Tibial nerve (tissue), 4 donors: ENCODE measurements around the gene CAMK1D. TPM values are rescaled to one million over a fixed set of nuclear protein-coding genes. Genes with fewer than 3 reads are reported as not detected.
A peak's percentile ranks its signal among the peaks of the same experiment; 100 is the strongest.
"Not testable (repeated sequence)": the region's sequence is repeated elsewhere in the genome, so short reads cannot be mapped to it uniquely, and the experiment has no call there.

Experiments
- DNase-seq, 2 donors: peaks; one replicate each; pipeline ENCODE4 v3.0.0-alpha.2; 2019; ENCODE audit warnings: low spot score in 2 of 2
- H3K27ac ChIP-seq, 4 donors: fragments of 200-600 bp; sonication (generic) in 3 of 4; one replicate each; pipeline ENCODE4 v1.5.1; 2017 to 2019; ENCODE audit warnings: mild to moderate bottlenecking in 1 of 4
- H3K27me3 ChIP-seq, 2 donors: fragments of 200-600 bp; sonication (generic) in 1 of 2; one replicate each; pipeline versions ENCODE4 v1.5.1 to v1.6.0; 2017 to 2019
- H3K36me3 ChIP-seq, 3 donors: fragments of 200-600 bp; sonication (generic); one replicate each; pipeline ENCODE4 v1.5.1; 2018 to 2019
- H3K4me1 ChIP-seq, 4 donors: fragments of 200-600 bp; sonication (generic) in 3 of 4; one replicate each; pipeline ENCODE4 v1.5.1; 2017 to 2019
- H3K4me3 ChIP-seq, 4 donors: fragments of 200-600 bp; sonication (generic) in 3 of 4; one replicate each; pipeline ENCODE4 v1.5.1; 2017 to 2019; ENCODE audit warnings: mild to moderate bottlenecking in 1 of 4, moderate library complexity in 1 of 4
- H3K9me3 ChIP-seq, 4 donors: fragments of 200-600 bp; sonication (generic) in 3 of 4; one replicate each; pipeline ENCODE4 v1.5.1; 2017 to 2019
- EP300 ChIP-seq, 2 donors: sonication (generic); formaldehyde crosslinking; IDR thresholded peaks; one replicate each; pipeline ENCODE4 v1.6.1; 2017; ENCODE audit warnings: antibody characterized with exemption in 2 of 2, mild to moderate bottlenecking in 1 of 2
- POLR2A ChIP-seq, 2 donors: fragments of 450-650 bp; IDR thresholded peaks; one replicate each; pipeline ENCODE4 v1.6.1; 2017; ENCODE audit warnings: antibody characterized with exemption in 2 of 2, mild to moderate bottlenecking in 2 of 2, moderate library complexity in 2 of 2
- WGBS, 2 donors: methylation state at CpG; one replicate each; pipeline ENCODE4 v1.1.5; 2018; 5-methylcytosine and 5-hydroxymethylcytosine counted together
- total RNA-seq, 4 donors: library from RNA; depleted of rRNA; stranded (reverse); fragments of >200 nt; gene quantifications; one replicate each; pipeline ENCODE4 v1.1.0, GENCODE V29; 2016
- TF ChIP-seq, protein P1 (sequence below), 5 experiments: fragments of 200-600 bp in 3 of 5; fragments of 450-650 bp in 2 of 5; sonication (generic) in 3 of 5; IDR thresholded peaks; one replicate each; pipeline ENCODE4 v1.5.1; 2016 to 2019; ENCODE audit warnings: antibody characterized with exemption in 5 of 5, mild to moderate bottlenecking in 3 of 5, moderate library complexity in 2 of 5

The CAMK1D gene
- total RNA-seq, 4 donors from 2014 or later = 6.9 to 20.5 (median 17.2) TPM

DNA sequence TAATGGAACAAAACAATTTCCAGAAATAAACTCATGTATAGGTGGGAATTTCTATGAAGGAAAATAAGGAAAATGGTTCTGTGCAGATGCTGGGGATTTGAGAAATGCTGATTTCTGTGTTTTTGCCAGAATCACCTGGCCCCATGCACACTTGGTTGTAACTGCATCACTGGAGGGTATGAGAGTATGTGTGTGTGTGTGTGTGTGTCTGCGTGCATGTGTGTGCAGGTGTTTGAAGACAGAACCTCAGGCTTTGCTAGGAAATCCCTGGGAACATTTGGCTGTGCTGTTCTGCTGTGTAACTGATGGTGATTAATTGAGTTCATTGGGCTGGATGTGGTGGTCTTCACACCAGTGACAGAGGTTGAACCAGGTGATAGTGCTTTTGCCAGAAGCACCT, 141.6 kb downstream of the CAMK1D start:
- H3K4me1 ChIP-seq = peaks cover 0 to 2% (median 0%) of the 10 kb centered on the region in 4 donors
- H3K4me3 ChIP-seq = no peak overlapping the region
- 88 to 95% methylated on average over 1 of the region's 1 CpG for WGBS, 2 donors
- DNase-seq = no peak
- TF ChIP-seq EP300 (IDR thresholded peaks at IDR 0.05) = no peak
- TF ChIP-seq POLR2A (IDR thresholded peaks at IDR 0.05) = no peak
- TF ChIP-seq, protein P1, sequence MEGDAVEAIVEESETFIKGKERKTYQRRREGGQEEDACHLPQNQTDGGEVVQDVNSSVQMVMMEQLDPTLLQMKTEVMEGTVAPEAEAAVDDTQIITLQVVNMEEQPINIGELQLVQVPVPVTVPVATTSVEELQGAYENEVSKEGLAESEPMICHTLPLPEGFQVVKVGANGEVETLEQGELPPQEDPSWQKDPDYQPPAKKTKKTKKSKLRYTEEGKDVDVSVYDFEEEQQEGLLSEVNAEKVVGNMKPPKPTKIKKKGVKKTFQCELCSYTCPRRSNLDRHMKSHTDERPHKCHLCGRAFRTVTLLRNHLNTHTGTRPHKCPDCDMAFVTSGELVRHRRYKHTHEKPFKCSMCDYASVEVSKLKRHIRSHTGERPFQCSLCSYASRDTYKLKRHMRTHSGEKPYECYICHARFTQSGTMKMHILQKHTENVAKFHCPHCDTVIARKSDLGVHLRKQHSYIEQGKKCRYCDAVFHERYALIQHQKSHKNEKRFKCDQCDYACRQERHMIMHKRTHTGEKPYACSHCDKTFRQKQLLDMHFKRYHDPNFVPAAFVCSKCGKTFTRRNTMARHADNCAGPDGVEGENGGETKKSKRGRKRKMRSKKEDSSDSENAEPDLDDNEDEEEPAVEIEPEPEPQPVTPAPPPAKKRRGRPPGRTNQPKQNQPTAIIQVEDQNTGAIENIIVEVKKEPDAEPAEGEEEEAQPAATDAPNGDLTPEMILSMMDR (IDR thresholded peaks at IDR 0.05) = no peak
- no peaks in the 10 kb centered on the region for H3K27me3 ChIP-seq
- H3K9me3 ChIP-seq = no peaks in the 10 kb centered on the region
- H3K36me3 ChIP-seq = no peaks in the 10 kb centered on the region
- no peak overlapping the region for H3K27ac ChIP-seq

DNA sequence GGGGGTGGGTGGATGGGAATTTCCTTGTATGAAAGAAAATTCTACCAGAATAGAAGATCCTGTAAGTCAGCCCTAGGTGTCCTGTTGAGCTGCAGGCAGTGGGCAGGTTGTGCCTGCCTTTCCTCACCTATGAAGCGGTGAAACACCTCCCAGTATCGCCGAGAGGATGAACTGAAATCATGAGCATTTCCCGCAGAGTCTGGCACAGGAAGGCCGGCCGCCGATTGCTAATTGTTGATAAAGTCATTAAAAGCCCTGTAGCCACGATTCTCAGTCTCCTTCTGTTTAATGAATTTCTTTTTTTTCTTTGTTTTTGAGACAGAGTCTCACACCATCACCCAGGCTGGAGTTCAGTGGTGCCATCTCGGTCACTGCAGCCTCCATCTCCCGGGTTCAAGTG, 142.1 kb downstream of the CAMK1D start:
- no peaks in the 10 kb centered on the region for H3K9me3 ChIP-seq

DNA sequence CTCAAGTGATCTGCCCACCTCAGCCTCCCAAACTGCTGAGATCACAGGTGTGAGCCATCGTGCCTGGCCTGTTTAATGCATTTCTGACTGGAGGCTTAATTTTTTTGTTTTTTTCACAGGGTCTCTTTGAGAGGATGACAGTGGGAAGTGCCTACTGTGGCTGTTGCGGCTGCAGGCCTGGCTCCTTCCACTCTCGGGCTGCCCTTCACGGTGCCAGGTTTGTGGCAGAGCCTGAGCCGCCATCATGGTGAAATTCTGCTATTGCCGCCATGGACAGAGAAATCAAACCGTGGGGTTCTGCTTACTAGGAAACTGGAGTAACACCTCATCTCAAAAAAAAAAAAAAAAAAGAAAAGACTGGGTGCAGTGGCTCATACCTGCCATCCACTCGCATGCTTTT, 142.7 kb downstream of the CAMK1D start:
- no peak for DNase-seq
- H3K9me3 ChIP-seq = no peaks in the 10 kb centered on the region

More for the DNA sequence above, 142.1 kb downstream of the CAMK1D start:
- H3K27me3 ChIP-seq = no peaks in the 10 kb centered on the region
- peaks cover 0 to 2% (median 0%) of the 10 kb centered on the region in 4 donors for H3K4me1 ChIP-seq
- H3K36me3 ChIP-seq = no peaks in the 10 kb centered on the region
- H3K4me3 ChIP-seq = no peak overlapping the region
- WGBS, 2 donors = 83 to 86% methylated on average over 10 of the region's 10 CpGs
- TF ChIP-seq, protein P1 (IDR thresholded peaks at IDR 0.05) = no peak
- no peak for TF ChIP-seq POLR2A (IDR thresholded peaks at IDR 0.05)
- no peak for TF ChIP-seq EP300 (IDR thresholded peaks at IDR 0.05)
- DNase-seq = no peak
- no peak overlapping the region for H3K27ac ChIP-seq

DNA sequence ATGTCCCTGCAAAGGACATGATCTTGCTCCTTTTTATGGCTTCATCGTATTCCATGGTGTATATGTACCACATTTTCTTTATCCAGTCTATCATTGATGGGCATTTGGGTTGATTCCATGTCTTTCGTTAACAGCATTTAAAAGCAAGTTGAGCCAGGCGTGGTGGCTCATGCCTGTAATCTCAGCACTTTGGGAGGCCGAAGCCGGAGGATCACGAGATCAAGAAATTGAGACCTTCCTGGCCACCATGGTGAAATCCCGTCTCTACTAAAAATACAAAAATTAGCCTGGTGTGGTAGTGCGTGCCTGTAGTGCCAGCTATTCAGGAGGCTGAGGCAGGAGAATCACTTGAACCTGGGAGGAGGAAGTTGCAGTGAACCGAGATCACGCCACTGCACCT, 147.7 kb downstream of the CAMK1D start:
- peaks cover 0 to 29% (median 9%) of the 10 kb centered on the region in 4 donors for H3K4me1 ChIP-seq
- H3K27ac ChIP-seq, H3K36me3 ChIP-seq, H3K27me3 ChIP-seq, DNase-seq, H3K4me3 ChIP-seq, H3K9me3 ChIP-seq: not testable (repeated sequence)
- 97 to 98% methylated on average over 10 of the region's 10 CpGs for WGBS, 2 donors

More for the DNA sequence above, 142.7 kb downstream of the CAMK1D start:
- TF ChIP-seq POLR2A (IDR thresholded peaks at IDR 0.05) (no peak), EP300 (IDR thresholded peaks at IDR 0.05) (no peak)
- TF ChIP-seq, protein P1 (IDR thresholded peaks at IDR 0.05) = no peak
- Histone ChIP-seq H3K27me3 (no peaks in the 10 kb centered on the region), H3K27ac (no peak overlapping the region), H3K36me3 (no peaks in the 10 kb centered on the region), H3K4me3 (no peak overlapping the region), H3K4me1 (peaks cover 0 to 2% (median 0%) of the 10 kb centered on the region in 4 donors)
- 90 to 93% methylated on average over 8 of the region's 8 CpGs for WGBS, 2 donors

DNA sequence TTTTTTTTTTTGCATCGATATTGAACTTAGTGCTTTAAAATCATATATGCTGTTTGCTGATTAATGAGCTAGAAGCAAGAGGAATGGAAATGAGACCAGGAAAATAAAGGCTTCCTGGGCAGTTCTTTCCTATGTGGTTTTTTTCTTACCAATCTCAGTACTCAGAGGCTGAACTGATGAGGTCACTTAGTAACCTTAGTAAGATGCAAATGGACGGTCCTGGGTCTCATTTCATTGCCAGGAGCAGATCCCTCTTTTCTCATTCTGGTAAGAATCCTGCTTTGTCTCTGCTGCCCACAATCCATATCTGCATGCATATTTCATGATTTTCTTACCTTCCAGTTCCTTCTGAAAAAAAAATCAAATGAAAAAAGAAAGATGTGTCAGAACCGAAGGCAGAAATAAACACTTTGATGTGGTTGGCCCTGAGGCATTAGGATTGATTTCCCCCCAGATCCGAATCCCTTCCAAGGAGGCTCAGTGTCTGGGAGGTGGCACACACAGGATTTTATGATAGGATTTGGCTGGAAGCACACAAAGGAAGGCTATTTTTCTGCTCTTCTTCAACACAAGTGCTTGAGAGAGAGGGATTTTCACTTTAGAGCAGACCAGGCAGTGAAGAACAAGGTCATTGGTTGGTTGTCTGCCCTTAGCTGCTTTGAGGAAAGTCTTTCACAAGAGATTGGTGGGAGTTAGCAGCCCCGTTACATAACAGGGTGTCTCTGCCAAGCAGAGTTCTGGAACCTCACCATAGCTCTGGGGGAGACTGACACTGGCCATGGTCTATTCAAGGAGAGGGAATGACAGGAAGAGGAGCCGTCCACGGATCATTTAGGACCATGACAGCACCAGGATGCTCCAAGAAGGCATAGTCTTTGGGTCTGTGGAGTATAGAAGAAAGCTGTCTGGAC, 150.0 kb downstream of the CAMK1D start:
- peak in 1 of 2 donors; percentile 17 for DNase-seq
- no peak overlapping the region for H3K4me3 ChIP-seq
- no peaks in the 10 kb centered on the region for H3K36me3 ChIP-seq
- peaks cover 0 to 29% (median 9%) of the 10 kb centered on the region in 4 donors for H3K4me1 ChIP-seq
- TF ChIP-seq EP300 (IDR thresholded peaks at IDR 0.05) = no peak
- TF ChIP-seq, protein P1 (IDR thresholded peaks at IDR 0.05) = no peak
- no peaks in the 10 kb centered on the region for H3K9me3 ChIP-seq
- 65 to 67% methylated on average over 7 of the region's 7 CpGs for WGBS, 2 donors
- H3K27ac ChIP-seq = peak overlapping the region in 1 of 4 donors; percentile 4
- no peaks in the 10 kb centered on the region for H3K27me3 ChIP-seq
